ENCODE data around the gene ARL4C.

- TF ChIP-seq ZNF639 (tag by site-specific recombination; IDR thresholded peaks at IDR 0.05) (no peak), ZNF140 (tag by site-specific recombination; IDR thresholded peaks at IDR 0.05) (no peak), ZNF274 (IDR thresholded peaks at IDR 0.05; ENCODE audit: low read length) (no peak), ZNF274 (tag by site-specific recombination; IDR thresholded peaks at IDR 0.05; ENCODE audit: borderline replicate concordance) (no peak), MZF1 (tag by site-specific recombination; IDR thresholded peaks at IDR 0.05; ENCODE audit: borderline replicate concordance) (no peak), ZBTB49 (tag by site-specific recombination; IDR thresholded peaks at IDR 0.05; ENCODE audit: low read depth) (no peak), CTCF (tag by site-specific recombination; IDR thresholded peaks at IDR 0.05) (no peak), YY1 (tag by site-specific recombination; IDR thresholded peaks at IDR 0.05) (no peak), OVOL3 (tag by site-specific recombination; IDR thresholded peaks at IDR 0.05) (no peak), ZNF366 (tag by site-specific recombination; conservative IDR thresholded peaks at IDR 0.05) (no peak), ZNF677 (tag by site-specific recombination; IDR thresholded peaks at IDR 0.05) (no peak), ZNF112 (tag by site-specific recombination; IDR thresholded peaks at IDR 0.05) (no peak), ZBTB8A (tag by site-specific recombination; IDR thresholded peaks at IDR 0.05) (no peak), ZNF792 (tag by site-specific recombination; IDR thresholded peaks at IDR 0.05) (no peak), ELK4 (IDR thresholded peaks at IDR 0.05; ENCODE audit: borderline replicate concordance, low read depth, low read length) (no peak)
Observed at GRCh38 chr2:234533626-234534025, 36.7 kb upstream of the ARL4C start.
